ENCODE measurements around the gene NUDT4. TPM values are rescaled to one million over a fixed set of nuclear protein-coding genes. Genes with fewer than 3 reads are reported as not detected.

Gene NUDT4
- total and polyA plus RNA-seq, 10 of the 15 experiments (the other 5 are each of a cell fraction or from before 2014, with no cell fraction given), result 26.6 to 91.6 (median 63.1) TPM

DNA sequence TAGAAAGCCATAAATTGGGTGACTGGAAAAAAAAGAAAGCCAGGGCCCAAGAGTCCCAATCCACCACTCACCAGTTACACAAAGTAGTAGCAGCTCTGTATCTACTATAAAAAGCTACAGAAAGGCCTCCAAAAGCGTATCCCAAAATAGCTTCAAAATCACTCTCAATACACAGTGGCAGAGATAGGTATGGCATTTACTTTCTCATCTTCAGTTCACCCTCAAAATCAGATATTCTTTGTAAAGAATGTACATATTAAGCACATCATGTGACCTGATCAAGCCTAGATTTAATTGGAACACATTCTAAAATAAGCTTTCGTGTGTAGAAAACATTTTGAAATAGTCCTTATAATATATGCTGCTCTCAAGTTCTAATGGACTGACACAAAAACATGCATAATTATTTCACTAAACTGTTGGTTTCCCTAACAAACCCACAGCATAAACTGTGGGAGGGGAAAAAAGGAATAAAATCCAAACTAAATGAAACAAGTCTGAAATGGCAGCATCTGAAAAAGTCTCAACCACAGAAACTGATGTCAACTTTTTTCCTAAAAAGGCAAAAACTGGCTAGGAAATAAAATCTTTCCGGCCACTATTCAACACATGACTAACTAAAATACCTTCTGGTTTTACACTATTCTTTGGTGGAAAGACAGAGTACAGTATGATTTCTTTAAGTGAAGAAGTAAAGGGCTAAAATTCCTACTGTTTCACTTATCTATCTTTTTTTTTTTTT is 38.2 kb downstream of the NUDT4 start:
- ChIA-PET RAD21 (ENCODE audit: unreplicated experiment) (interaction anchor here (0.7 to 2.8 kb wide), 15 partner anchors 11 to 631 kb away, joined by 3 to 23 read pairs (median 6); partner anchors contain the start of gene MRPL42), CTCF (interaction anchor here (0.6 to 8.8 kb wide), 17 partner anchors 10 to 686 kb away, joined by 3 to 166 read pairs (median 6); partner anchors contain the start of gene MRPL42), POLR2A (interaction anchor here (0.6 to 2.8 kb wide), 8 partner anchors 10 to 428 kb away, joined by 3 to 19 read pairs (median 4); no protein-coding TSS in a partner anchor), SMC1A (ENCODE audit: uncharacterized antibody, unreplicated experiment) (interaction anchor here (0.9 to 4.1 kb wide), 20 partner anchors 10 to 793 kb away, joined by 3 to 36 read pairs (median 6); no protein-coding TSS in a partner anchor)
- in situ Hi-C loops (cut with MboI), result no loop called here
- DNase-seq (ENCODE audit: low read depth, low spot score) (no peak), FAIRE-seq (peak; percentile 7), ATAC-seq (peak; percentile 72)
- WGBS (ENCODE audit: insufficient coverage, insufficient replicate concordance, low lambda C conversion rate, missing lambda C conversion rate), result 2% methylated on average over 3 of the region's 3 CpGs
- H3K79me2 ChIP-seq (ENCODE audit: control insufficient read depth, insufficient read depth, low read length), result peaks cover 90% of the 10 kb centered on the region
- 0 out of 4 replicates have a peak, but pooled peaks cover 0 to 4% of the 10 kb centered on the region in 2 experiments for H3K36me3 ChIP-seq (ENCODE audit: control insufficient read depth in 2 of 2, insufficient read depth in 2 of 2, low read length in 1 of 2)
- intact Hi-C loops (cut with micrococcal nuclease; ENCODE audit: unreplicated experiment), result loop anchor here (5.0 kb wide), 1 partner anchor 629 kb away; no protein-coding TSS in a partner anchor
- H3K4me2 ChIP-seq (ENCODE audit: control insufficient read depth, insufficient read depth), result peak overlapping the region; percentile 83
- no TSS peak for BruUV-seq (replicated peaks)
- H3K27me3 ChIP-seq (replicated peaks in 1 of 2; ENCODE audit: control insufficient read depth in 2 of 2, insufficient read depth in 2 of 2, low read length in 1 of 2), result no peaks in the 10 kb centered on the region
- peaks cover 2% of the 10 kb centered on the region; the same call in 1 of the 2 replicates for H4K20me1 ChIP-seq (ENCODE audit: control insufficient read depth, insufficient read depth)
- H3K9ac ChIP-seq (ENCODE audit: control insufficient read depth, insufficient read depth, low read length), result peak overlapping the region; percentile 46
- peak overlapping the region; percentile 80 for H3K27ac ChIP-seq (ENCODE audit: control insufficient read depth, insufficient read depth)
- peak overlapping the region; percentile 48 for H3K4me3 ChIP-seq
- H3K4me1 ChIP-seq (ENCODE audit: control insufficient read depth, insufficient read depth, low read length), result peaks cover 49% of the 10 kb centered on the region
- H3K9me3 ChIP-seq (replicated peaks; ENCODE audit: control insufficient read depth, insufficient read depth, low read length), result no peaks in the 10 kb centered on the region
- peak overlapping the region; percentile 7; the same call in 1 of the 2 replicates for H2AFZ ChIP-seq (ENCODE audit: control insufficient read depth, low read depth, low read length)
- TF ChIP-seq, protein P1, sequence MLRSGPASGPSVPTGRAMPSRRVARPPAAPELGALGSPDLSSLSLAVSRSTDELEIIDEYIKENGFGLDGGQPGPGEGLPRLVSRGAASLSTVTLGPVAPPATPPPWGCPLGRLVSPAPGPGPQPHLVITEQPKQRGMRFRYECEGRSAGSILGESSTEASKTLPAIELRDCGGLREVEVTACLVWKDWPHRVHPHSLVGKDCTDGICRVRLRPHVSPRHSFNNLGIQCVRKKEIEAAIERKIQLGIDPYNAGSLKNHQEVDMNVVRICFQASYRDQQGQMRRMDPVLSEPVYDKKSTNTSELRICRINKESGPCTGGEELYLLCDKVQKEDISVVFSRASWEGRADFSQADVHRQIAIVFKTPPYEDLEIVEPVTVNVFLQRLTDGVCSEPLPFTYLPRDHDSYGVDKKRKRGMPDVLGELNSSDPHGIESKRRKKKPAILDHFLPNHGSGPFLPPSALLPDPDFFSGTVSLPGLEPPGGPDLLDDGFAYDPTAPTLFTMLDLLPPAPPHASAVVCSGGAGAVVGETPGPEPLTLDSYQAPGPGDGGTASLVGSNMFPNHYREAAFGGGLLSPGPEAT (IDR thresholded peaks at IDR 0.05; ENCODE audit: low read depth), result peak; percentile 21; the same call in 1 of the 2 replicates
- TF ChIP-seq FOXM1 (IDR thresholded peaks at IDR 0.05; ENCODE audit: low read depth, low read length) (peak; percentile 74; the same call in 1 of the 2 replicates), CBX3 (IDR thresholded peaks at IDR 0.05; ENCODE audit: borderline replicate concordance, low read depth) (no peak), MEF2A (IDR thresholded peaks at IDR 0.05; ENCODE audit: insufficient read depth, low read depth, low read length) (0 out of 2 replicates have a peak, but pooled peaks have one; percentile 71), MYC (IDR thresholded peaks at IDR 0.05; ENCODE audit: insufficient read depth, insufficient read length, insufficient replicate concordance, low read length, severe bottlenecking) (no peak), PAX8 (IDR thresholded peaks at IDR 0.05) (0 out of 2 replicates have a peak, but pooled peaks have one; percentile 49), RUNX3 (IDR thresholded peaks at IDR 0.05; ENCODE audit: low read length) (peak; percentile 92), NR2C1 (IDR thresholded peaks at IDR 0.05) (no peak), JUNB (IDR thresholded peaks at IDR 0.05) (peak; percentile 62), PML (IDR thresholded peaks at IDR 0.05; ENCODE audit: low read length) (0 out of 2 replicates have a peak, but pooled peaks have one; percentile 46), ATF7 (IDR thresholded peaks at IDR 0.05; ENCODE audit: low read depth) (peak; percentile 84), CHD1 (IDR thresholded peaks at IDR 0.05; ENCODE audit: low read depth, low read length) (no peak), ZBED1 (IDR thresholded peaks at IDR 0.05; ENCODE audit: borderline replicate concordance) (peak; percentile 47; the same call in 1 of the 2 replicates), ZNF384 (IDR thresholded peaks at IDR 0.05; ENCODE audit: borderline replicate concordance, low read depth, low read length) (0 out of 2 replicates have a peak, but pooled peaks have one; percentile 13), MTA2 (IDR thresholded peaks at IDR 0.05; ENCODE audit: low read depth) (peak; percentile 43; the same call in 1 of the 2 replicates), IKZF2 (IDR thresholded peaks at IDR 0.05) (peak; percentile 71 to 76; a peak in 2 of 4 replicates), CBFB (IDR thresholded peaks at IDR 0.05; ENCODE audit: low read depth) (0 out of 2 replicates have a peak, but pooled peaks have one; percentile 72)
- TF ChIP-seq, protein P2, sequence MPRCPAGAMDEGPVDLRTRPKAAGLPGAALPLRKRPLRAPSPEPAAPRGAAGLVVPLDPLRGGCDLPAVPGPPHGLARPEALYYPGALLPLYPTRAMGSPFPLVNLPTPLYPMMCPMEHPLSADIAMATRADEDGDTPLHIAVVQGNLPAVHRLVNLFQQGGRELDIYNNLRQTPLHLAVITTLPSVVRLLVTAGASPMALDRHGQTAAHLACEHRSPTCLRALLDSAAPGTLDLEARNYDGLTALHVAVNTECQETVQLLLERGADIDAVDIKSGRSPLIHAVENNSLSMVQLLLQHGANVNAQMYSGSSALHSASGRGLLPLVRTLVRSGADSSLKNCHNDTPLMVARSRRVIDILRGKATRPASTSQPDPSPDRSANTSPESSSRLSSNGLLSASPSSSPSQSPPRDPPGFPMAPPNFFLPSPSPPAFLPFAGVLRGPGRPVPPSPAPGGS (IDR thresholded peaks at IDR 0.05; ENCODE audit: borderline replicate concordance, insufficient read depth, low read depth, low read length, poor library complexity, severe bottlenecking), result peak; percentile 23
- TF ChIP-seq, protein P3, sequence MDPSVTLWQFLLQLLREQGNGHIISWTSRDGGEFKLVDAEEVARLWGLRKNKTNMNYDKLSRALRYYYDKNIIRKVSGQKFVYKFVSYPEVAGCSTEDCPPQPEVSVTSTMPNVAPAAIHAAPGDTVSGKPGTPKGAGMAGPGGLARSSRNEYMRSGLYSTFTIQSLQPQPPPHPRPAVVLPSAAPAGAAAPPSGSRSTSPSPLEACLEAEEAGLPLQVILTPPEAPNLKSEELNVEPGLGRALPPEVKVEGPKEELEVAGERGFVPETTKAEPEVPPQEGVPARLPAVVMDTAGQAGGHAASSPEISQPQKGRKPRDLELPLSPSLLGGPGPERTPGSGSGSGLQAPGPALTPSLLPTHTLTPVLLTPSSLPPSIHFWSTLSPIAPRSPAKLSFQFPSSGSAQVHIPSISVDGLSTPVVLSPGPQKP (IDR thresholded peaks at IDR 0.05; ENCODE audit: low read depth, low read length), result peak; percentile 85

All from GM12878 (cell line).